IMR-90 (cell line): ENCODE measurements around the gene PTPN4. TPM values are rescaled to one million over a fixed set of nuclear protein-coding genes. Genes with fewer than 3 reads are reported as not detected.

ENCODE experiments used
- ATAC-seq: fragments of 200-7000 bp; cut with Tn5 transposase; 2 replicates; pipeline ENCODE4 v1.9.1; 2020; ENCODE audit warnings: low read depth, mild to moderate bottlenecking, moderate library complexity
- BruUV-seq: library from RNA; stranded (reverse); fragments of 400-500 nt; replicated peaks from 2 replicates; lab custom pipeline; 2021; lab: Mats Ljungman, UMichigan
- CTCF ChIA-PET: fragments of 300-600 bp; formaldehyde crosslinking; extraction: SDS; loops from one replicate; lab custom pipeline; 2021; ENCODE audit warnings: antibody characterized with exemption; lab: Yijun Ruan, JAX
- POLR2A ChIA-PET: fragments of 300-600 bp; sonication (Branson Sonifier 250); formaldehyde crosslinking; loops from one replicate; lab custom pipeline; 2022; ENCODE audit warnings: antibody characterized with exemption; ENCODE audit not compliant: unreplicated experiment; lab: Charles Lee
- DNase-seq: peaks from one replicate; pipeline ENCODE4 v3.0.0; 2013
- H2AFZ ChIP-seq: replicated peaks from 2 replicates; pipeline ENCODE3; 2013; ENCODE audit warnings: low read length, mild to moderate bottlenecking; ENCODE audit not compliant: poor library complexity
- H2AK5ac ChIP-seq: 2 replicates; pipeline ENCODE4 v1.6.1; 2013; ENCODE audit warnings: low read depth, low read length, inconsistent platforms
- H2AK9ac ChIP-seq: replicated peaks from 2 replicates; pipeline ENCODE3; 2013; ENCODE audit warnings: mild to moderate bottlenecking, low read depth, low read length, moderate library complexity; ENCODE audit not compliant: poor library complexity
- H2BK120ac ChIP-seq: 2 replicates; pipeline ENCODE4 v1.6.1; 2013; ENCODE audit warnings: low read depth, low read length, inconsistent platforms
- H2BK15ac ChIP-seq: 3 replicates; pipeline ENCODE4 v1.6.1; 2013; ENCODE audit warnings: low read depth, low read length, inconsistent platforms
- H2BK20ac ChIP-seq: 2 replicates; pipeline ENCODE4 v1.6.1; 2013; ENCODE audit warnings: low read depth, mild to moderate bottlenecking, inconsistent platforms, low read length, moderate library complexity
- H2BK5ac ChIP-seq: 2 replicates; pipeline ENCODE4 v1.6.1; 2013; ENCODE audit warnings: mild to moderate bottlenecking, low read depth, low read length, inconsistent platforms; ENCODE audit not compliant: poor library complexity, severe bottlenecking
- H3K14ac ChIP-seq: replicated peaks from 2 replicates; pipeline ENCODE4 v1.6.1; 2013; ENCODE audit warnings: low read depth, low read length, inconsistent platforms
- H3K18ac ChIP-seq: 2 replicates; pipeline ENCODE4 v1.6.1; 2013; ENCODE audit warnings: low read depth, low read length, control low read depth
- H3K23ac ChIP-seq: 2 replicates; pipeline ENCODE4 v1.6.1; 2013; ENCODE audit warnings: low read depth, low read length, inconsistent platforms
- H3K27ac ChIP-seq: 2 replicates; pipeline ENCODE4 v1.5.1; 2013; ENCODE audit warnings: mild to moderate bottlenecking, control low read depth, low read length; ENCODE audit not compliant: insufficient read depth
- H3K27me3 ChIP-seq: 2 replicates; pipeline ENCODE4 v1.6.1; 2013; ENCODE audit warnings: low read length; ENCODE audit not compliant: control insufficient read depth, insufficient read depth
- H3K36me3 ChIP-seq: 2 replicates; pipeline ENCODE4 v1.6.1; 2013; ENCODE audit warnings: low read length, mixed read lengths; ENCODE audit not compliant: control insufficient read depth, insufficient read depth
- H3K4ac ChIP-seq: 2 replicates; pipeline ENCODE4 v1.6.1; 2013; ENCODE audit warnings: low read depth, low read length, inconsistent platforms
- H3K4me1 ChIP-seq: 2 replicates; pipeline ENCODE4 v1.6.1; 2013; ENCODE audit warnings: low read length, mixed read lengths; ENCODE audit not compliant: control insufficient read depth, insufficient read depth
- H3K4me2 ChIP-seq: 2 replicates; pipeline ENCODE4 v1.6.1; 2013; ENCODE audit warnings: low read depth, mild to moderate bottlenecking, control low read depth, low read length, moderate library complexity
- H3K4me3 ChIP-seq: 2 replicates; pipeline ENCODE4 v1.5.1; 2013; ENCODE audit warnings: low read depth, mild to moderate bottlenecking, control low read depth, low read length, moderate library complexity; ENCODE audit not compliant: insufficient read depth
- H3K56ac ChIP-seq: 2 replicates; pipeline ENCODE4 v1.6.1; 2013; ENCODE audit warnings: low read length, inconsistent platforms; ENCODE audit not compliant: insufficient read depth; ENCODE audit errors: extremely low read depth
- H3K79me1 ChIP-seq, 2 experiments: 2 replicates each; pipeline ENCODE4 v1.6.1; 2013; ENCODE audit warnings: low read length in 2 of 2, inconsistent platforms in 1 of 2, low read depth in 1 of 2
- H3K9ac ChIP-seq: 2 replicates; pipeline ENCODE4 v1.6.1; 2013; ENCODE audit warnings: low read depth, low read length, control low read depth
- H3K9me1 ChIP-seq: 2 replicates; pipeline ENCODE4 v1.6.1; 2013; ENCODE audit warnings: low read length, inconsistent platforms; ENCODE audit not compliant: insufficient read depth
- H3K9me3 ChIP-seq: 2 replicates; pipeline ENCODE4 v1.6.1; 2013; ENCODE audit warnings: low read length; ENCODE audit not compliant: control insufficient read depth, insufficient read depth
- H4K20me1 ChIP-seq: 2 replicates; pipeline ENCODE4 v1.6.1; 2013; ENCODE audit warnings: low read length, inconsistent platforms; ENCODE audit not compliant: insufficient read depth
- H4K5ac ChIP-seq: 2 replicates; pipeline ENCODE4 v1.6.1; 2013; ENCODE audit warnings: mild to moderate bottlenecking, low read depth, low read length, control low read depth
- H4K8ac ChIP-seq, 2 experiments: 2 replicates each; pipeline ENCODE4 v1.6.1; 2013; ENCODE audit warnings: low read depth in 2 of 2, low read length in 2 of 2, control low read depth in 1 of 2, inconsistent platforms in 1 of 2
- H4K91ac ChIP-seq: 2 replicates; pipeline ENCODE4 v1.6.1; 2013; ENCODE audit warnings: low read depth, low read length, inconsistent platforms; ENCODE audit not compliant: insufficient read depth
- BHLHE40 ChIP-seq: fragments of 150-350 bp; IDR thresholded peaks from 2 replicates; pipeline ENCODE4 v1.6.1; 2016; ENCODE audit warnings: mild to moderate bottlenecking, low read depth, low read length
- CEBPB ChIP-seq: IDR thresholded peaks from 2 replicates; pipeline ENCODE4 v1.6.1; 2012; ENCODE audit warnings: low read depth, low read length, improper control_type of control experiment
- CTCF ChIP-seq: conservative IDR thresholded peaks from 2 replicates; pipeline ENCODE4 v1.5.1; 2012; ENCODE audit warnings: mild to moderate bottlenecking, low read depth, low read length, improper control_type of control experiment
- MAFK ChIP-seq: IDR thresholded peaks from 2 replicates; pipeline ENCODE4 v1.6.1; 2012; ENCODE audit warnings: low read depth, low read length, improper control_type of control experiment
- MAZ ChIP-seq: IDR thresholded peaks from 2 replicates; pipeline ENCODE4 v1.6.1; 2012; ENCODE audit warnings: low read depth, mild to moderate bottlenecking, low read length, improper control_type of control experiment, moderate library complexity, borderline replicate concordance
- POLR2A ChIP-seq: IDR thresholded peaks from 2 replicates; pipeline ENCODE4 v1.6.1; 2012; ENCODE audit warnings: mild to moderate bottlenecking, low read depth, low read length
- RAD21 ChIP-seq: IDR thresholded peaks from 2 replicates; pipeline ENCODE4 v1.6.1; 2012; ENCODE audit warnings: low read length, improper control_type of control experiment
- RCOR1 ChIP-seq: IDR thresholded peaks from 2 replicates; pipeline ENCODE4 v1.6.1; 2012; ENCODE audit warnings: mild to moderate bottlenecking, low read length, improper control_type of control experiment; ENCODE audit not compliant: insufficient replicate concordance
- SMC3 ChIP-seq: fragments of 150-350 bp; IDR thresholded peaks from 2 replicates; pipeline ENCODE4 v1.6.1; 2016; ENCODE audit warnings: low read depth, mild to moderate bottlenecking, antibody characterized with exemption, low read length, moderate library complexity
- WGBS, 2 experiments: methylation state at CpG; one replicate each; pipeline versions ENCODE4 v1.1.5 to v1.1.7; 2013; ENCODE audit warnings: missing lambda C conversion rate in 2 of 2; ENCODE audit not compliant: insufficient read length in 1 of 2; ENCODE audit errors: extremely low coverage in 2 of 2; 5-methylcytosine and 5-hydroxymethylcytosine counted together
- dilution Hi-C: fragments of 300-500 bp; cut with HindIII; formaldehyde crosslinking; loops from one replicate; pipeline ENCODE4 v1.14.3; 2018; ENCODE audit warnings: low sequenced_read_pairs; ENCODE audit not compliant: unreplicated experiment
- in situ Hi-C: fragments of 300-500 bp; cut with MboI; formaldehyde crosslinking; loops from 3 replicates; pipeline ENCODE4 v1.14.3; 2019; ENCODE audit warnings: low sequenced_read_pairs, inconsistent platforms, mixed read lengths
- intact Hi-C: fragments of 100-400 bp; cut with micrococcal nuclease; formaldehyde crosslinking; loops from 2 replicates; pipeline ENCODE4 v1.10.0; 2022
- polyA plus RNA-seq, 3 experiments: library from polyadenylated mRNA; depleted of rRNA; stranded (reverse); fragments of >200 nt; gene quantifications; 2 replicates each; pipeline ENCODE4 v1.2.3, GENCODE V29; 2012; ENCODE audit warnings: low replicate concordance in 1 of 3
- total RNA-seq: library from RNA; depleted of rRNA; stranded (reverse); fragments of >200 nt; gene quantifications from 2 replicates; pipeline ENCODE4 v1.2.3, GENCODE V29; 2012

Gene PTPN4
- total and polyA plus RNA-seq, 2 of the 4 experiments (the other 2 are of a cell fraction) = 2.9 to 19.2 TPM

- Histone ChIP-seq H3K4me1 (peaks cover 2% of the 10 kb centered on the region; the same call in 1 of the 2 replicates), H3K4me3 (no peak overlapping the region), H2BK120ac (no peak overlapping the region), H3K36me3 (no peaks in the 10 kb centered on the region), H2AK5ac (no peak overlapping the region), H3K23ac (no peak overlapping the region), H3K56ac (no peak overlapping the region), H3K9ac (no peak overlapping the region), H4K91ac (no peak overlapping the region), H3K9me1 (no peaks in the 10 kb centered on the region), H2AK9ac (no peak overlapping the region), H3K14ac (no peak overlapping the region), H4K8ac (no peak overlapping the region), H3K27ac (no peak overlapping the region), H4K5ac (no peak overlapping the region), H3K9me3 (no peaks in the 10 kb centered on the region; the same call in 1 of the 2 replicates), H4K20me1 (no peaks in the 10 kb centered on the region; the same call in 1 of the 2 replicates), H3K18ac (no peak overlapping the region), H2AFZ (no peak overlapping the region), H2BK20ac (no peak overlapping the region), H3K79me1 (peaks cover 6% of the 10 kb centered on the region in 2 experiments; a peak in 1 of 4 replicates), H2BK15ac (no peak overlapping the region), H3K4ac (no peak overlapping the region), H3K4me2 (no peak overlapping the region), H2BK5ac (no peak overlapping the region), H3K27me3 (no peaks in the 10 kb centered on the region)
- no TSS peak for BruUV-seq
- 100% methylated on average over 1 of the region's 3 CpGs; no CpG with 5 or more reads in 1 of the 2 experiments for WGBS, 2 experiments
- no peak for ATAC-seq
- POLR2A ChIA-PET = no interaction called here
- intact Hi-C loops (no loop called here), dilution Hi-C loops (no loop called here), in situ Hi-C loops (no loop called here)
- TF ChIP-seq CTCF = no peak
- no peak for TF ChIP-seq POLR2A
- no peak for TF ChIP-seq RCOR1
- TF ChIP-seq SMC3 = no peak
- no peak for TF ChIP-seq BHLHE40
- TF ChIP-seq MAZ = no peak
- TF ChIP-seq MAFK = no peak
- TF ChIP-seq RAD21 = no peak
- TF ChIP-seq CEBPB = no peak
- CTCF ChIA-PET = no interaction called here
- DNase-seq = no peak
Observed at GRCh38 chr2:119857742-119858141, 98.0 kb downstream of the PTPN4 start.
